Measurements from ENCODE around the gene ASB18. TPM values are rescaled to one million over a fixed set of nuclear protein-coding genes. Genes with fewer than 3 reads are reported as not detected.

ASB18 gene
- polyA plus RNA-seq, 1 experiment, result not detected

DNA sequence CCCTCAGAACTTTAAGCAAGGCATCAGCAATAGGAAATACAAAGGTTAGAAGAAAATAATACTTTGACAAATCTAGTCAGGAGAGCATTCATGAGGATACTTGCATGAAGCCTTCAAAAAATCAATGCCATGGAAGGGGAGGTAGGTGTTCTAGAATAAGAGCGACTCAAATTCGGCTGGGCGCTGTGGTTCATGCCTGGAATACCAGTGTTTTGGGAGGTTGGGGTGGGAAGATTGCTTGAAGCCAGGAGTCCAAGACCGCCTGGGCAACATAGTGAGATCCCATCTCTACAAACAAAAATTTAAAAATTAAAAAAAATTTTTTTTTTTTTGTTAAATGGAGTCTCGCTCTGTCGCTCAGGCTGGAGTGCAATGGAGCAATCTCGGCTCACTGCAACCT is 117.8 kb downstream of the ASB18 start:
- ChIA-PET CTCF (no interaction called here), POLR2A (no interaction called here)
- Histone ChIP-seq H3K4me3 (ENCODE audit: low read depth, low read length) (no peak overlapping the region), H3K27me3 (ENCODE audit: control insufficient read depth, insufficient read depth, low read length) (no peaks in the 10 kb centered on the region; the same call in 1 of the 2 replicates), H3K36me3 (ENCODE audit: control insufficient read depth, insufficient read depth, low read length) (no peaks in the 10 kb centered on the region)
- TF ChIP-seq, protein P1, sequence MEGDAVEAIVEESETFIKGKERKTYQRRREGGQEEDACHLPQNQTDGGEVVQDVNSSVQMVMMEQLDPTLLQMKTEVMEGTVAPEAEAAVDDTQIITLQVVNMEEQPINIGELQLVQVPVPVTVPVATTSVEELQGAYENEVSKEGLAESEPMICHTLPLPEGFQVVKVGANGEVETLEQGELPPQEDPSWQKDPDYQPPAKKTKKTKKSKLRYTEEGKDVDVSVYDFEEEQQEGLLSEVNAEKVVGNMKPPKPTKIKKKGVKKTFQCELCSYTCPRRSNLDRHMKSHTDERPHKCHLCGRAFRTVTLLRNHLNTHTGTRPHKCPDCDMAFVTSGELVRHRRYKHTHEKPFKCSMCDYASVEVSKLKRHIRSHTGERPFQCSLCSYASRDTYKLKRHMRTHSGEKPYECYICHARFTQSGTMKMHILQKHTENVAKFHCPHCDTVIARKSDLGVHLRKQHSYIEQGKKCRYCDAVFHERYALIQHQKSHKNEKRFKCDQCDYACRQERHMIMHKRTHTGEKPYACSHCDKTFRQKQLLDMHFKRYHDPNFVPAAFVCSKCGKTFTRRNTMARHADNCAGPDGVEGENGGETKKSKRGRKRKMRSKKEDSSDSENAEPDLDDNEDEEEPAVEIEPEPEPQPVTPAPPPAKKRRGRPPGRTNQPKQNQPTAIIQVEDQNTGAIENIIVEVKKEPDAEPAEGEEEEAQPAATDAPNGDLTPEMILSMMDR (IDR thresholded peaks at IDR 0.05; ENCODE audit: insufficient read depth, low read depth, low read length), result no peak
- DNase-seq (ENCODE audit: low read depth), result no peak

DNA sequence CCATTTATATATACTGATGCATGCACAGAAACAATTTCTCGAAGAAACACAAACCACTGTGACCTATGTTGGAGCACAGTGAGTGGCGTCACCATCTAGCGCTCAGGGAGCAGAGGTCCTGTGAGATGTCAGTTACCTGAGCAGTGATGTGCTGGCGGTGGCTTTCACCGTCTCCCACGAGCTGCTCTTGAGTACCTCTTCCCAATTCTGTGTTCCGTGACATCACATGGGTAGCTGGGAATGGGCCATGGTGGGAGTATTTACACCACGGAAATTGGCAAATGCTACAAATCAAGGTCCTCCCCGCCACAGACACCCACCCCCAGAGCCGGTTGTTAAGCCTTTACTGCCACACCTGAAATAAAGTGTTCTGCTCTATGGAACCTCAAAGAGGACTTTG is 120.4 kb downstream of the ASB18 start:
- Histone ChIP-seq H3K27me3 (ENCODE audit: control insufficient read depth, insufficient read depth, low read length) (no peaks in the 10 kb centered on the region; the same call in 1 of the 2 replicates), H3K36me3 (ENCODE audit: control insufficient read depth, insufficient read depth, low read length) (no peaks in the 10 kb centered on the region), H3K4me3 (ENCODE audit: low read depth, low read length) (no peak overlapping the region)
- ChIA-PET CTCF (interaction anchor here (1.2 to 2.1 kb wide), 3 partner anchors 11 to 363 kb away, joined by 3 to 12 read pairs (median 7); no protein-coding TSS in a partner anchor), POLR2A (no interaction called here)
- TF ChIP-seq, protein P1 (IDR thresholded peaks at IDR 0.05; ENCODE audit: insufficient read depth, low read depth, low read length), result no peak
- DNase-seq (ENCODE audit: low read depth), result no peak

Small RNA genes lying within 50 kb of the gene (small RNA-seq; reads per million reads assigned to genes)
- gene RF00019 (ENCODE audit: insufficient read length, low read depth, low replicate concordance), result not detected
- not detected for gene RNU1-31P (ENCODE audit: insufficient read length, low read depth, low replicate concordance)

Other genes with a start within 250 kb of the ASB18 start
- gene GBX2, start 96.0 kb downstream of the ASB18 start, polyA plus RNA-seq (2011; rRNA removed), result 0.11 TPM in 1 of 2 replicates, not detected in the other

All from BJ (cell line).